BJ (cell line): ENCODE data around the gene NISCH. TPM values are rescaled to one million over a fixed set of nuclear protein-coding genes. Genes with fewer than 3 reads are reported as not detected.
A peak's percentile ranks its signal among the peaks of the same experiment; 100 is the strongest.

Experiments
- CTCF ChIA-PET: fragments of 350-600 bp; formaldehyde crosslinking; extraction: SDS; loops from one replicate; lab custom pipeline; 2021; ENCODE audit warnings: antibody characterized with exemption, inconsistent platforms; lab: Yijun Ruan, JAX
- POLR2A ChIA-PET: fragments of 300-600 bp; sonication (Branson Sonifier 250); formaldehyde crosslinking; extraction: SDS; loops from one replicate; lab custom pipeline; 2021; ENCODE audit warnings: antibody characterized with exemption; lab: Charles Lee
- DNase-seq: peaks from one replicate; pipeline ENCODE4 v3.0.0-alpha.2; 2011; ENCODE audit warnings: low read depth
- H3K27me3 ChIP-seq: 2 replicates; pipeline ENCODE4 v1.6.0; 2011; ENCODE audit warnings: low read length; ENCODE audit not compliant: control insufficient read depth, insufficient read depth
- H3K36me3 ChIP-seq: 2 replicates; pipeline ENCODE4 v1.5.1; 2011; ENCODE audit warnings: low read length; ENCODE audit not compliant: control insufficient read depth, insufficient read depth
- H3K4me3 ChIP-seq: 2 replicates; pipeline ENCODE4 v1.5.1; 2011; ENCODE audit warnings: low read depth, mild to moderate bottlenecking, control low read depth, low read length
- CTCF ChIP-seq: IDR thresholded peaks from 2 replicates; pipeline ENCODE4 v1.5.1; 2011; ENCODE audit warnings: low read depth, mild to moderate bottlenecking, control low read depth, inconsistent platforms, low read length, moderate library complexity; ENCODE audit not compliant: insufficient read depth
- polyA plus RNA-seq: library from polyadenylated mRNA; depleted of rRNA; stranded (reverse); fragments of >200 nt; gene quantifications from 2 replicates; pipeline ENCODE4 v1.2.3, GENCODE V29; 2011

NISCH gene
- polyA plus RNA-seq, 1 experiment, result 95.3 TPM

GRCh38 chr3:52517796-52518722 lies 62.7 kb downstream of the NISCH start:
- H3K4me3 ChIP-seq, result no peak overlapping the region
- POLR2A ChIA-PET, result no interaction called here
- DNase-seq, result no peak
- no peaks in the 10 kb centered on the region for H3K36me3 ChIP-seq
- TF ChIP-seq CTCF, result no peak
- peaks cover 2% of the 10 kb centered on the region for H3K27me3 ChIP-seq
- CTCF ChIA-PET, result interaction anchor here (1.2 kb wide), 1 partner anchor 43 kb away, joined by 3 read pairs; no protein-coding TSS in a partner anchor

- ChIA-PET POLR2A (no interaction called here), CTCF (interaction anchor here (1.2 kb wide), 1 partner anchor 43 kb away, joined by 3 read pairs; no protein-coding TSS in a partner anchor)
- no peak for TF ChIP-seq CTCF
- peaks cover 2% of the 10 kb centered on the region for H3K27me3 ChIP-seq
- peak overlapping the region; percentile 19; the same call in 1 of the 2 replicates for H3K4me3 ChIP-seq
- H3K36me3 ChIP-seq, result peaks cover 3% of the 10 kb centered on the region
- DNase-seq, result no peak
Measured at GRCh38 chr3:52518723-52519444, 63.5 kb downstream of the NISCH start.

- H3K36me3 ChIP-seq, result peaks cover 7% of the 10 kb centered on the region
- no peak overlapping the region for H3K4me3 ChIP-seq
- no peak for TF ChIP-seq CTCF
- ChIA-PET CTCF (no interaction called here), POLR2A (no interaction called here)
- DNase-seq, result no peak
- H3K27me3 ChIP-seq, result peaks cover 2% of the 10 kb centered on the region
Measured at GRCh38 chr3:52519445-52520140, 64.2 kb downstream of the NISCH start.

GRCh38 chr3:52520141-52520667 lies 64.8 kb downstream of the NISCH start:
- Histone ChIP-seq H3K4me3 (no peak overlapping the region), H3K36me3 (peaks cover 9% of the 10 kb centered on the region), H3K27me3 (no peaks in the 10 kb centered on the region; the same call in 1 of the 2 replicates)
- DNase-seq, result no peak
- no peak for TF ChIP-seq CTCF
- ChIA-PET CTCF (no interaction called here), POLR2A (no interaction called here)
